ENCODE results near the gene TNFSF12.

TNFSF12 gene

DNA sequence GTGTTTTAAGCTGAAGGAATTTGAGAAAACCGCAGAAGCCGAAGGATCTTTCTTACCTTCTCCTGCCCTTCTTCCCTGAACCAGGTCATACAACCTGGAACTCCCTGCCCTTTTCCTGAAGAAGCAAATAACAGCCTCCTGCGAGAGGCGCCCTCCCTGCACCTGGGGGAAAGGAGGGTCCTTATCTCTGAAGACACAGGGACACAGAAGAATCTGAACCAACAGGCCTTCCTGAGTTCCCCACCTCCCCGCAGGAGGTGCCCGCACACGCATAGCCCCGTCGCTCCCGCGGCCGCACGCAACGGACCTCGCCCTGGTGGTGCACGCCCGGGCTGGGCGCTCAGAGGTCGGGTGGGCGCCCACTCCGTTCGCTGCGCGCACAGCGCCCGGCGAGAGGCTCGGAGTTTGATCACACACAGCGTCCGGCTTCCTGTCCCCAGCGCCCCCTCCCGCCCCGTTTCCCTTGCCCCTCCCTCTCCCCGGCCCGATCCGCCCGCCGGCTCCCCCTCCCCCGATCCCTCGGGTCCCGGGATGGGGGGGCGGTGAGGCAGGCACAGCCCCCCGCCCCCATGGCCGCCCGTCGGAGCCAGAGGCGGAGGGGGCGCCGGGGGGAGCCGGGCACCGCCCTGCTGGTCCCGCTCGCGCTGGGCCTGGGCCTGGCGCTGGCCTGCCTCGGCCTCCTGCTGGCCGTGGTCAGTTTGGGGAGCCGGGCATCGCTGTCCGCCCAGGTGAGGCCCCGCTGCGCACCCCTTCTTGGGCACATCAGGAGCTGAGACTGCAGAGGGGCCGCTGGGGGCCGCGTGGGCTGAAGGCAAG, at the start of gene TNFSF12:
Gene TNFSF12 (plus strand): TSS at position 474 of the 816 bp plus-strand sequence. CDS start 96 bp downstream, at position 570.
- DNase-seq, result no peak

DNA sequence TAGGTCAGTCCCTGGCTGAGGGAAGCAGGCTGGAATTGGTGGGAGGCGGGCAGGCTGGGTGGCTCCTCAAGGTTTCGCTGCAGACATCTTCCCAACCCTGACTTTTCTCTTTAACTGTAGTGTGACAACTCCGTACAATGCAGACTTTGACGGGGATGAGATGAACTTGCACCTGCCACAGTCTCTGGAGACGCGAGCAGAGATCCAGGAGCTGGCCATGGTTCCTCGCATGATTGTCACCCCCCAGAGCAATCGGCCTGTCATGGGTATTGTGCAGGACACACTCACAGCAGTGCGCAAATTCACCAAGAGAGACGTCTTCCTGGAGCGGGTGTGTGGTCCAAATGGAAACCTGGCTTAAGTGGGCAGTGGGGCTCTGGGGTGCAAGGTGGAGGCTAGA, 49.7 kb upstream of the TNFSF12 start:
- no peak for DNase-seq

DNA sequence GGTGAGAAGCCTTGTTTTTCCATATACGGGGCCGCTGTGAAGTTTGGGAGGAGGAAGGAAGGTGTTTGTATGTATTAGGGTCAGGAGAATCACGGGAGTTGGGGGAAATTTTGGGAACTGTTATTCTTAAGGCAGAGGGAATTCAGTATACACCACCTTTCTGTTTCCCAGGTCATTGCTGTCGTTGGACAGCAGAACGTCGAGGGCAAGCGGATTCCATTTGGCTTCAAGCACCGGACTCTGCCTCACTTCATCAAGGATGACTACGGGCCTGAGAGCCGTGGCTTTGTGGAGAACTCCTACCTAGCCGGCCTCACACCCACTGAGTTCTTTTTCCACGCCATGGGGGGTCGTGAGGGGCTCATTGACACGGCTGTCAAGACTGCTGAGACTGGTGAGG, 47.1 kb upstream of the TNFSF12 start:
- DNase-seq, result no peak

DNA sequence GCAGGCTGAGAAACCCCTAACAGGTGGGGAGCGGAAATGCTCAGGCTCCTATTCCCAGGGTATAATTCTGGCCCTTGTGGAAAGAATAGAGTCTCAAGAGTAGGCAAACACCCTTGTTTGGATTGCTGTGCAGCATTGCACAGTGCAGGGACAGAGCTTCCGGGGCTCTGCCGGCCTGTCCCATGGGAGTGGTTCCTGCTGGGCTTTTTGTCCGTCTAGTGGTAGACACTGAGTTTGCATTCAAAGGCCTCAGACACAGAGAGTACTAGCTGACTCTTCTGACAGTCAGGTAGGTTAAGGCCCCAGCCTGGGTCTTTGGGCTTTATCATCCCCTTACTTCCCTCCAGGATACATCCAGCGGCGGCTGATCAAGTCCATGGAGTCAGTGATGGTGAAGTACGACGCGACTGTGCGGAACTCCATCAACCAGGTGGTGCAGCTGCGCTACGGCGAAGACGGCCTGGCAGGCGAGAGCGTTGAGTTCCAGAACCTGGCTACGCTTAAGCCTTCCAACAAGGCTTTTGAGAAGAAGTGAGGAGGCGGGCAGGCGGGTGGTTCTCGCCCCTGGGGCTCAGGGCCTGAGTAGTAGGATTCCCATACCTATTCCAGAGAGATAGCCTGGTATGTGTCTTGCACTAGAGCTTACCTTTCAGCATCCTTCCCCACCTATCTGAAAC, 46.5 kb upstream of the TNFSF12 start:
- no peak for DNase-seq

DNA sequence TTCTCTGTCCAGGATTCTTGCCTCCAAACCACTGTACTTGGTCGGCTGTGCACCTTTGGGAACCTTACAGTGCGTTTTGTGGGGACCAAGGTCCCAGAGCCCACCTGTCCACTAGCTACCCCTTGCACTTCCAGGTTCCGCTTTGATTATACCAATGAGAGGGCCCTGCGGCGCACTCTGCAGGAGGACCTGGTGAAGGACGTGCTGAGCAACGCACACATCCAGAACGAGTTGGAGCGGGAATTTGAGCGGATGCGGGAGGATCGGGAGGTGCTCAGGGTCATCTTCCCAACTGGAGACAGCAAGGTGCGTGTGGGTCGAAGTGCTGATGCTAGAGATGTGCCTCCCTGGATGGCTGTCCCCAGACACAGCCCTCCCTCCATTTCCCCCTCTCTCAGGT, 45.9 kb upstream of the TNFSF12 start:
- DNase-seq, result no peak

- DNase-seq, result no peak
These were observed 45.3 kb upstream of the TNFSF12 start for GRCh38 chr17:7503521-7503920.

DNA sequence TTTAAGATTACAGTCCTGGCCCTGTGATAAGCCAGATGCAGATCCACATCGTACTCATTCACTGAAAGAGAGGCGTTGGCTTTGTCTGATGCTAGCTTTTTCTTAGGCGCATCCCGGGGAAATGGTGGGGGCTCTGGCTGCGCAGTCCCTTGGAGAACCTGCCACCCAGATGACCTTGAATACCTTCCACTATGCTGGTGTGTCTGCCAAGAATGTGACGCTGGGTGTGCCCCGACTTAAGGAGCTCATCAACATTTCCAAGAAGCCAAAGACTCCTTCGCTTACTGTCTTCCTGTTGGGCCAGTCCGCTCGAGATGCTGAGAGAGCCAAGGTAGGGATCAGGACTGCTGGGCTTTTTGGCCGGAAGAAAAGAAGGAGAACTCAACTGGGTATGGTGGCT, 40.7 kb upstream of the TNFSF12 start:
- DNase-seq, result no peak

GRCh38 chr17:7508846-7509245, 40.0 kb upstream of the TNFSF12 start:
- no peak for DNase-seq

DNA sequence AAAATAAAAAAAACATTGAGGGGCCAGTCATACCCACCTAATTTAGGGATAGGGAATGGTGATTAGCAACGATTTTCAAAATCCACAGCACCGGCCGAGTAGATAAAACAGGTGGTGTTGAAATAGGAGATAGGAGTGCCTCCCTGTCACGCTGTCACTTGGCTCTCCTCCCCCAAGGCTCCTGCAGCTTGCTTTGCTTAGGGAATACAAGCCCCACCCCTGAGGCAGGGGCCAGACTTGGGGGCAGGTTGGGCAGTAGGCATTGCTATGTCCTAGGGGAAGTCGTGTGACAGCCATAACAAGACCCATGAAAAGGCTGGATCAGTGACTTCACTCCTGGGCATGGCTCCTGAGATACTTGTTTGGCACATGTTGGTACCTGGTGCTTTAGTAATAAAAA, 38.9 kb upstream of the TNFSF12 start:
- DNase-seq, result no peak

GRCh38 chr17:7511108-7511507, 37.8 kb upstream of the TNFSF12 start:
- no peak for DNase-seq

DNA sequence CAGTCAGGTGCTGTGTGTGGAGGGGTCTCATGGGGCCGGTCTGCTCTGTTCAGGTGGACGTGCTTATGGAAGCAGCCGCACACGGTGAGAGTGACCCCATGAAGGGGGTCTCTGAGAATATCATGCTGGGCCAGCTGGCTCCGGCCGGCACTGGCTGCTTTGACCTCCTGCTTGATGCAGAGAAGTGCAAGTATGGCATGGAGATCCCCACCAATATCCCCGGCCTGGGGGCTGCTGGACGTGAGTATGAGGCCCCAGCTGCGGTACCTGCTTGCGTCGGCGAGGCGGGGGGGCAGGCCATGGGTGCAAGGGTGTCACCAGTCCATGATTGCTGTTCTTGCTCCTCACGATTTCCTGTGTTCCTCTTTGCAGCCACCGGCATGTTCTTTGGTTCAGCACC, 36.8 kb upstream of the TNFSF12 start:
- no peak for DNase-seq

GRCh38 chr17:7512824-7513540, 35.9 kb upstream of the TNFSF12 start:
- DNase-seq, result no peak

GRCh38 chr17:7513850-7514419, 34.9 kb upstream of the TNFSF12 start:
- DNase-seq, result no peak

DNA sequence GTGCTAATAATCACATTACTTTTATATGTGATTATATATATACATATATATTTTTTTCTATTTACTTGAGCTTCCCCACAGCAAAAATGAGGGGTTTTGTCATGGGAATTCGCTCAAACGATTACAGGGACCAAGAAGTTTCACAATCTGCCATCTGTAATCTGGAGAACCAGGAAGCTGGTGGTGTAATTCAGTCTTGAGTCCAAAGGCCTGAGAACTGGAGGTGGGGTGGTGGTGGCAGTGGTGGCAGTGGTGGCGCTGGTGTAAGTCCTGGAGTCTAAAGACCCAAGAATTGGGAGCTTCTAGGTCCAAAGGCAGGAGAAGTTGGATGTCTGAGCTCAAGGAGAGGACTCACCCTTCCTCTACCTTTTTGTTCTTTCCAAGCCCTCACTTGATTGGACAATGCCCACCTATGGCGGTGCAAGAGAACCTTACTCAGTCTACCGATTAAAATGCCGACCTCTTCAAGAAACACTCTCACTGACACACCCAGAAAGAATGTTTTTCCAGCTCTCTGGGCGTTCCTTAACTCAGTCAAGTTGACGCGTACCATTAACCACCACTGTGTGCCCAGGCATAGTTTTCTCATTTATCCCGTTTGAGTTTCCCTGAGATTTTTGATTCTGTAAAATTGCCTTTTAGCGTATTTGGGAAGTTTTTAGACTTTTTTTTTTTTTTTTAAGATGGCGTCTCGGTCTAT, 32.8 kb upstream of the TNFSF12 start:
- no peak for DNase-seq

- no peak for DNase-seq
These were observed 25.8 kb upstream of the TNFSF12 start for GRCh38 chr17:7523033-7523432.

- DNase-seq, result no peak
These were observed 20.0 kb upstream of the TNFSF12 start for GRCh38 chr17:7528842-7529241.

GRCh38 chr17:7530023-7530900, 18.6 kb upstream of the TNFSF12 start:
- DNase-seq, result no peak

DNA sequence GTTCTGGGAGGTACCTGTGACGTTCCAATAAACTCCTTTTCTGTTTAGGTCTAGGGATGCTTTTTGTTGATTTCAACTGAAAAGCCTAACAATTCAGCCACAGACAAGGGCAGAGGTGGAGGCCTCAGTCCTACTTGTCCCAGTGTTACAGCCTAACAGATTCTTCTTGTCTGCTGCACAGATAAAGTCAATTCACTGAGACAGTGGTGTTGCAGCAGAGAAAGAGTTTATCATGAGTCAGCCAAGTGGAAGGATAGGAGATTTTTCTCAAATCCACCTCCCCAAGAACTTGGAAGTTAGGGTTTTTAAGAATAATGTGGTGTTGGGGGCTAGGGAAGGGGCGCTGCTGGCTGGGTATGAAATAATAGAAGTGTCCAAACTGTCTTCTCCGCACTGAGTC, 10.8 kb upstream of the TNFSF12 start:
- no peak for DNase-seq

DNA sequence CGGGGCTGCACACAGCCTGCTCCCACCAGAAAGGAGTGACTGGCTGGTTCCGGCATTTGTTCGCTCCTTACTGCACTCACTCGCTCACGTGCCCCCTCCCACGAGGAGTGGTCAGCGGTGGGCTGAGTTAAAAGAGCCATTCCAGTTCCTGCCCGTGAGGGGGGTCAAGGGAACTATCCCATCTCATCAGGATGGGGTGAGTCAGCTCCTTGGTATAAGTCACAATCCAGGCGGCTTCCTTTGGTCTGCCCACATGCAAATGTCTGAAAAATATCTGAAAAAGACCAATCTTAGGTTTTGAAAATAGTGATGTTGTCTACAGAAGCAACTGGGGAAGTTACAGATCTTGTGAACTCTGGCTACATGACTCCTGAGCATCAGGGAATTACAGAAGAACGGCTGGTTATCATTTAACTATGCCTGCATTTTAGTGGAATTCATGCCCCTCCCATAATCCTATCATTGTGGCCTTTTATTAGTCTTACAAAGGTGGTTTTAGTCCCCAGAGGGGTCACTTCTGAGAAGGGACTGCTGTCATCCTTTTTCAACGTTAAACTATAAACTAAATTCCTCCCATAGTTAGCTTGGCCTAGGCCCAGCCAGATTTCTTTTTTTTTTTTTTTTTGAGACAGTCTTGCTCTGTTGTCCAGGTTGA, 9.8 kb upstream of the TNFSF12 start:
- DNase-seq, result no peak

DNA sequence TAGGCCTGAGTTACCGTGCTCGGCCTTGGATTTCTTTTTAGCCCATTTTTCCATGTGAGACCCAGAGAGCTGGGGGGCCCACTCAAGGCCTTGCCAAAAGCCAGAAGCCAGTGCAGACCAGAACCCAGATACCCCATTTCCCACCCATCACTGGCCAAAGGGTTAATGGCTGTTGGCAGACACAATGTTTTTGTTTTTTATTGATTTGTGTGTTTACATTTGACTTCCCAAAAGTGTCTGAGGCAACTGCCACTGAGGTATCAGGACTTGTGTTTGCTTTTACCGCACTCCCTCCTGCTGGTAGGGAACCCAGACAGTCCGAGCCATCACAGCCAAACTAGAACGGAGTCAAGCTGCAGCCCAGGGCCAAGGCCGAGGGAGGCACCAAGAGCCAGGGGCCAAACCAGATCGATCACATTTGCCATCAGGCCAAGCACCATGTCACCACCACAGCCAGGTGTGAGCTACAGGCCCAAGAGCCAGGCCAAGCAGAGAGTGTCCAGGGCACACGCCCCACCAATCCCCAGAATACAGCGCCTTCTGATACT, 7.7 kb upstream of the TNFSF12 start:
- DNase-seq, result no peak

GRCh38 chr17:7544911-7545310, 3.9 kb upstream of the TNFSF12 start:
- no peak for DNase-seq
